H9 (cell line): ENCODE measurements around the gene SLX4IP. TPM values are rescaled to one million over a fixed set of nuclear protein-coding genes. Genes with fewer than 3 reads are reported as not detected.

Experiments
- DNase-seq: peaks from one replicate; pipeline ENCODE4 v3.0.0-alpha.2; 2017
- H2AFZ ChIP-seq: one replicate; pipeline ENCODE4 v1.6.1; 2013; ENCODE audit warnings: mild to moderate bottlenecking, low read length, control low read depth, moderate library complexity
- H2AK5ac ChIP-seq: 2 replicates; pipeline ENCODE4 v1.6.1; 2013; ENCODE audit warnings: low read length, control low read depth, mixed read lengths; ENCODE audit not compliant: insufficient read length
- H2BK120ac ChIP-seq: one replicate; pipeline ENCODE4 v1.6.1; 2013; ENCODE audit warnings: low read depth, mild to moderate bottlenecking, low read length, control low read depth, inconsistent platforms; ENCODE audit not compliant: poor library complexity, severe bottlenecking
- H2BK12ac ChIP-seq: 2 replicates; pipeline ENCODE4 v1.6.1; 2013; ENCODE audit warnings: low read length, control low read depth, mixed read lengths, low read depth; ENCODE audit not compliant: insufficient read length
- H2BK15ac ChIP-seq: 2 replicates; pipeline ENCODE4 v1.6.1; 2013; ENCODE audit warnings: low read depth, low read length, control low read depth
- H2BK20ac ChIP-seq: one replicate; pipeline ENCODE4 v1.6.1; 2013; ENCODE audit warnings: low read depth, mild to moderate bottlenecking, low read length, control low read depth, inconsistent platforms; ENCODE audit not compliant: poor library complexity, severe bottlenecking
- H2BK5ac ChIP-seq: 2 replicates; pipeline ENCODE4 v1.6.1; 2013; ENCODE audit warnings: low read length, control low read depth, mixed read lengths; ENCODE audit not compliant: insufficient read length
- H3K14ac ChIP-seq: 2 replicates; pipeline ENCODE4 v1.6.1; 2013; ENCODE audit warnings: low read length, control low read depth; ENCODE audit not compliant: insufficient read depth
- H3K18ac ChIP-seq: 2 replicates; pipeline ENCODE4 v1.6.1; 2013; ENCODE audit warnings: low read depth, mild to moderate bottlenecking, mixed read lengths, low read length, control low read depth; ENCODE audit not compliant: insufficient read length
- H3K23ac ChIP-seq: 2 replicates; pipeline ENCODE4 v1.6.1; 2013; ENCODE audit warnings: low read length, control low read depth, mixed read lengths, low read depth; ENCODE audit not compliant: insufficient read length
- H3K23me2 ChIP-seq: 2 replicates; pipeline ENCODE4 v1.6.1; 2013; ENCODE audit warnings: low read depth, mild to moderate bottlenecking, mixed read lengths, low read length, control low read depth; ENCODE audit not compliant: insufficient read length, poor library complexity, severe bottlenecking
- H3K27ac ChIP-seq: 2 replicates; pipeline ENCODE4 v1.5.1; 2013; ENCODE audit warnings: low read length, control low read depth, mixed read lengths, low read depth; ENCODE audit not compliant: insufficient read length
- H3K27me3 ChIP-seq: 2 replicates; pipeline ENCODE4 v1.6.1; 2013; ENCODE audit warnings: low read length, control low read depth, inconsistent platforms; ENCODE audit not compliant: insufficient read depth
- H3K4ac ChIP-seq: 2 replicates; pipeline ENCODE4 v1.6.1; 2013; ENCODE audit warnings: low read depth, mild to moderate bottlenecking, control low read depth, inconsistent platforms, low read length, moderate library complexity
- H3K4me1 ChIP-seq: 2 replicates; pipeline ENCODE4 v1.6.1; 2013; ENCODE audit warnings: low read length, control low read depth, inconsistent platforms; ENCODE audit not compliant: insufficient read depth
- H3K4me2 ChIP-seq: 2 replicates; pipeline ENCODE4 v1.6.1; 2013; ENCODE audit warnings: low read length, control low read depth, mixed read lengths; ENCODE audit not compliant: insufficient read length, insufficient read depth
- H3K56ac ChIP-seq: 2 replicates; pipeline ENCODE4 v1.6.1; 2013; ENCODE audit warnings: low read depth, mild to moderate bottlenecking, mixed read lengths, low read length, control low read depth; ENCODE audit not compliant: insufficient read length
- H3K79me1 ChIP-seq: 2 replicates; pipeline ENCODE4 v1.6.1; 2013; ENCODE audit warnings: low read depth, mild to moderate bottlenecking, moderate library complexity, low read length, control low read depth, inconsistent platforms; ENCODE audit not compliant: insufficient read depth, poor library complexity, severe bottlenecking
- H3K79me2 ChIP-seq: 2 replicates; pipeline ENCODE4 v1.6.1; 2013; ENCODE audit warnings: low read length, control low read depth, inconsistent platforms; ENCODE audit not compliant: insufficient read depth
- H3K9ac ChIP-seq: 2 replicates; pipeline ENCODE4 v1.6.1; 2013; ENCODE audit warnings: low read length, control low read depth, mixed read lengths; ENCODE audit not compliant: insufficient read length; ENCODE audit errors: extremely low read depth
- H3K9me3 ChIP-seq: one replicate; pipeline ENCODE4 v1.6.1; 2013; ENCODE audit warnings: low read depth, low read length, inconsistent platforms; ENCODE audit not compliant: control insufficient read depth
- H3T11ph ChIP-seq: one replicate; pipeline ENCODE4 v1.6.1; 2013; ENCODE audit warnings: mild to moderate bottlenecking, low read length, control low read depth, inconsistent platforms
- H4K20me1 ChIP-seq: one replicate; pipeline ENCODE4 v1.6.1; 2013; ENCODE audit not compliant: control insufficient read depth, insufficient read length, insufficient read depth
- H4K5ac ChIP-seq: 2 replicates; pipeline ENCODE4 v1.6.1; 2013; ENCODE audit warnings: low read depth, mild to moderate bottlenecking, mixed read lengths, low read length, control low read depth; ENCODE audit not compliant: insufficient read length
- H4K8ac ChIP-seq: replicated peaks from 2 replicates; pipeline ENCODE4 v1.6.1; 2013; ENCODE audit warnings: low read length, control low read depth, mixed read lengths, low read depth; ENCODE audit not compliant: insufficient read length
- H4K91ac ChIP-seq: 2 replicates; pipeline ENCODE4 v1.6.1; 2013; ENCODE audit warnings: low read depth, mild to moderate bottlenecking, moderate library complexity, mixed read lengths, low read length, control low read depth; ENCODE audit not compliant: insufficient read length
- H3K27ac Mint-ChIP-seq, 3 experiments: 2 replicates in 2 of 3; 3 replicates in 1 of 3; pipeline ENCODE4 v1.8.0; 2020 to 2021; ENCODE audit warnings: mixed read lengths in 3 of 3, mild to moderate bottlenecking in 1 of 3, moderate library complexity in 1 of 3
- H3K27me3 Mint-ChIP-seq: 2 replicates; pipeline ENCODE4 v1.8.0; 2021; ENCODE audit warnings: low read depth, mild to moderate bottlenecking, moderate library complexity, mixed read lengths
- H3K36me3 Mint-ChIP-seq, 3 experiments: 2 replicates in 2 of 3; 3 replicates in 1 of 3; pipeline ENCODE4 v1.8.0; 2020 to 2021; ENCODE audit warnings: low read depth in 3 of 3, mixed read lengths in 3 of 3; ENCODE audit not compliant: insufficient read depth in 1 of 3
- H3K4me1 Mint-ChIP-seq, 2 experiments: 2 replicates each; pipeline ENCODE4 v1.8.0; 2020; ENCODE audit warnings: mixed read lengths in 2 of 2
- H3K4me3 Mint-ChIP-seq, 2 experiments: 2 replicates in 1 of 2; 3 replicates in 1 of 2; pipeline ENCODE4 v1.8.0; 2020 to 2021; ENCODE audit warnings: mild to moderate bottlenecking in 2 of 2, mixed read lengths in 2 of 2, moderate library complexity in 1 of 2
- H3K9me3 Mint-ChIP-seq, 2 experiments: 2 replicates in 1 of 2; 3 replicates in 1 of 2; pipeline ENCODE4 v1.8.0; 2020; ENCODE audit warnings: mild to moderate bottlenecking in 2 of 2, mixed read lengths in 2 of 2, moderate library complexity in 1 of 2
- WGBS: extraction: QIAGEN DNeasy Blood & Tissue Kit; methylation state at CpG from one replicate; pipeline ENCODE4 v1.1.7; 2013; ENCODE audit warnings: missing lambda C conversion rate, low lambda C conversion rate, mixed read lengths; ENCODE audit not compliant: insufficient read length; ENCODE audit errors: extremely low coverage; 5-methylcytosine and 5-hydroxymethylcytosine counted together
- total RNA-seq: library from RNA; stranded (reverse); gene quantifications from 2 replicates; pipeline ENCODE4 v1.2.1, GENCODE V29; 2021
- TF ChIP-seq, protein P1 (sequence below): fragments of 200-600 bp; sonication (generic); conservative IDR thresholded peaks from 3 replicates; pipeline ENCODE4 v1.8.0; 2021; ENCODE audit warnings: antibody characterized with exemption, mild to moderate bottlenecking

Gene SLX4IP
- total RNA-seq, 1 experiment from 2014 or later: 7.9 TPM

DNA sequence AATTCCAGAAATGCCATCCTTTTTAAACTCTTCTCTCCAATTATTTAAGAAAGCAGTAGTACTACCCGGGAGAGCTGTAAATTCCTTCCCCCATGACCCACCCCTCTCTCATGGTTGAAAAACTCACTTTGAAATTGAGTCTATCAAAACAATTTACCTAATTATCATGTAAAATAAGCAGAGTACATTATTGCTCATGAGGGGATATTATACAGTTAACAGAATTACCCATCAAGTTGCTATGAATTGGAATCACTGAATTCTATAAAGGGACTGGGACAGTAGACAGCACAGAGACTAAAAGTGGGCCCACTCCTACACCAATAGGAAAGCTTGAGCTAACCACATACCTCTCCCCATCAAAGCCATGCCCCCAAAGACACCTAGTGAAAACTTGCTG, 222.3 kb downstream of the SLX4IP start:
- Histone ChIP-seq H3K9me3 (no peaks in the 10 kb centered on the region), H4K5ac (no peak overlapping the region), H2BK120ac (no peak overlapping the region), H3K4ac (no peak overlapping the region), H3K23ac (no peak overlapping the region), H3K56ac (no peak overlapping the region), H3T11ph (no peak overlapping the region), H3K9ac (no peak overlapping the region), H2BK15ac (no peak overlapping the region), H2BK12ac (no peak overlapping the region), H3K4me1 (peaks cover 19% of the 10 kb centered on the region; the same call in 1 of the 2 replicates), H3K79me1 (peaks cover 4% of the 10 kb centered on the region), H4K91ac (no peak overlapping the region), H3K18ac (no peak overlapping the region), H3K14ac (no peak overlapping the region), H2BK5ac (no peak overlapping the region), H3K27me3 (no peaks in the 10 kb centered on the region), H2AFZ (no peak overlapping the region), H4K20me1 (no peaks in the 10 kb centered on the region), H3K23me2 (no peaks in the 10 kb centered on the region), H2BK20ac (no peak overlapping the region), H3K27ac (no peak overlapping the region), H3K4me2 (no peak overlapping the region), H2AK5ac (no peak overlapping the region), H3K79me2 (no peaks in the 10 kb centered on the region; the same call in 1 of the 2 replicates), H4K8ac (no peak overlapping the region)
- Mint-ChIP-seq H3K27me3 (no peaks in the 10 kb centered on the region; the same call in 1 of the 2 replicates), H3K36me3 (peaks cover 54 to 90% (median 73%) of the 10 kb centered on the region in 3 experiments), H3K9me3 (no peaks in the 10 kb centered on the region), H3K4me3 (no peak overlapping the region), H3K4me1 (peaks cover 76 to 82% of the 10 kb centered on the region in 2 experiments), H3K27ac (peak overlapping the region in 1 of 3 experiments; percentile 60; a peak in 2 of 7 replicates)
- TF ChIP-seq, protein P1, sequence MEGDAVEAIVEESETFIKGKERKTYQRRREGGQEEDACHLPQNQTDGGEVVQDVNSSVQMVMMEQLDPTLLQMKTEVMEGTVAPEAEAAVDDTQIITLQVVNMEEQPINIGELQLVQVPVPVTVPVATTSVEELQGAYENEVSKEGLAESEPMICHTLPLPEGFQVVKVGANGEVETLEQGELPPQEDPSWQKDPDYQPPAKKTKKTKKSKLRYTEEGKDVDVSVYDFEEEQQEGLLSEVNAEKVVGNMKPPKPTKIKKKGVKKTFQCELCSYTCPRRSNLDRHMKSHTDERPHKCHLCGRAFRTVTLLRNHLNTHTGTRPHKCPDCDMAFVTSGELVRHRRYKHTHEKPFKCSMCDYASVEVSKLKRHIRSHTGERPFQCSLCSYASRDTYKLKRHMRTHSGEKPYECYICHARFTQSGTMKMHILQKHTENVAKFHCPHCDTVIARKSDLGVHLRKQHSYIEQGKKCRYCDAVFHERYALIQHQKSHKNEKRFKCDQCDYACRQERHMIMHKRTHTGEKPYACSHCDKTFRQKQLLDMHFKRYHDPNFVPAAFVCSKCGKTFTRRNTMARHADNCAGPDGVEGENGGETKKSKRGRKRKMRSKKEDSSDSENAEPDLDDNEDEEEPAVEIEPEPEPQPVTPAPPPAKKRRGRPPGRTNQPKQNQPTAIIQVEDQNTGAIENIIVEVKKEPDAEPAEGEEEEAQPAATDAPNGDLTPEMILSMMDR: no peak
- no CpG with 5 or more reads among the region's 1 CpG for WGBS
- no peak for DNase-seq
